DND-41 (cell line): ENCODE data around the gene CCR6.

Experiments
- EZH2 ChIP-seq: IDR thresholded peaks from 3 replicates; pipeline ENCODE4 v1.6.1; 2012; ENCODE audit warnings: borderline replicate concordance, low read depth, mild to moderate bottlenecking, moderate library complexity, low read length, inconsistent platforms; ENCODE audit not compliant: severe bottlenecking
- TF ChIP-seq, protein P1 (sequence below): IDR thresholded peaks from 2 replicates; pipeline ENCODE4 v1.5.1; 2012; ENCODE audit warnings: borderline replicate concordance, low read length, moderate library complexity, mild to moderate bottlenecking; ENCODE audit not compliant: poor library complexity, severe bottlenecking; ENCODE audit errors: extremely low read depth

DNA sequence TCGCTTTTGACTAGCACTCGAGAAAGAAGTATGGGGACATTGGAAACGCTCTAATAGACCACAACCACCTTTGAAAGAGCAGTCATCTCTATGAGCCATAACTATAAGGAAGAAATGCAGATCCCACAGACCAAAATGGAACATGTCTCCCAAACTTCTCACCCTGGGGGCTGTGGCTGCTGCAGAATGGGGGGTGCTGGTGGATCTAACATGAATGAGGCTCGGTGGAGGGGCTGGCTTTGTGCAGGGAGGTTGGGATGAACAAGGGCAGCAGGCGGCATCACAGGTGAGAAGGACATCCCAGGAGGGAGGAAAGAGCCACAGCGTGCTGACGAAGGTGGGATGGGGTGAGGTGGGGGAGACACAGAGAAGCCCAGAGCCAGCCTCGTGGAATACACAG is 10.5 kb upstream of the CCR6 start:
- TF ChIP-seq, protein P1, sequence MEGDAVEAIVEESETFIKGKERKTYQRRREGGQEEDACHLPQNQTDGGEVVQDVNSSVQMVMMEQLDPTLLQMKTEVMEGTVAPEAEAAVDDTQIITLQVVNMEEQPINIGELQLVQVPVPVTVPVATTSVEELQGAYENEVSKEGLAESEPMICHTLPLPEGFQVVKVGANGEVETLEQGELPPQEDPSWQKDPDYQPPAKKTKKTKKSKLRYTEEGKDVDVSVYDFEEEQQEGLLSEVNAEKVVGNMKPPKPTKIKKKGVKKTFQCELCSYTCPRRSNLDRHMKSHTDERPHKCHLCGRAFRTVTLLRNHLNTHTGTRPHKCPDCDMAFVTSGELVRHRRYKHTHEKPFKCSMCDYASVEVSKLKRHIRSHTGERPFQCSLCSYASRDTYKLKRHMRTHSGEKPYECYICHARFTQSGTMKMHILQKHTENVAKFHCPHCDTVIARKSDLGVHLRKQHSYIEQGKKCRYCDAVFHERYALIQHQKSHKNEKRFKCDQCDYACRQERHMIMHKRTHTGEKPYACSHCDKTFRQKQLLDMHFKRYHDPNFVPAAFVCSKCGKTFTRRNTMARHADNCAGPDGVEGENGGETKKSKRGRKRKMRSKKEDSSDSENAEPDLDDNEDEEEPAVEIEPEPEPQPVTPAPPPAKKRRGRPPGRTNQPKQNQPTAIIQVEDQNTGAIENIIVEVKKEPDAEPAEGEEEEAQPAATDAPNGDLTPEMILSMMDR = no peak
- TF ChIP-seq EZH2 = no peak
